Panc1 (cell line): ENCODE measurements around the gene TAF4B. TPM values are rescaled to one million over a fixed set of nuclear protein-coding genes. Genes with fewer than 3 reads are reported as not detected.

ENCODE experiments used
- ATAC-seq: fragments of 200-7000 bp; cut with Tn5 transposase; 2 replicates; pipeline ENCODE4 v1.9.1; 2020; ENCODE audit warnings: mild to moderate bottlenecking, moderate library complexity
- BruUV-seq: library from RNA; stranded (reverse); fragments of 400-500 nt; replicated peaks from 2 replicates; lab custom pipeline; 2021; lab: Mats Ljungman, UMichigan
- CTCF ChIA-PET: fragments of 300-600 bp; sonication (Branson Sonifier 250); formaldehyde crosslinking; loops from one replicate; lab custom pipeline; 2022; ENCODE audit warnings: antibody characterized with exemption; lab: Charles Lee
- POLR2A ChIA-PET: fragments of 300-600 bp; sonication (Branson Sonifier 250); formaldehyde crosslinking; loops from one replicate; lab custom pipeline; 2022; ENCODE audit warnings: antibody characterized with exemption; lab: Charles Lee
- DNase-seq: peaks from one replicate; pipeline ENCODE4 v3.0.0-alpha.2; 2010; ENCODE audit warnings: low read depth, low spot score
- H3K27ac ChIP-seq: 2 replicates; pipeline ENCODE4 v1.5.1; 2011; ENCODE audit warnings: mild to moderate bottlenecking, low read length, inconsistent platforms
- H3K27me3 ChIP-seq: fragments of 200-500 bp; sonication (Bioruptor generic); 2 replicates; pipeline ENCODE4 v1.6.0; 2014; ENCODE audit warnings: low read length, inconsistent platforms; ENCODE audit not compliant: control insufficient read depth, insufficient read depth
- H3K36me3 ChIP-seq: fragments of 200-500 bp; sonication (Bioruptor generic); 2 replicates; pipeline ENCODE4 v1.5.1; 2014; ENCODE audit warnings: inconsistent platforms, mild to moderate bottlenecking, low read length, moderate library complexity; ENCODE audit not compliant: control insufficient read depth, insufficient read depth
- H3K4me1 ChIP-seq: 2 replicates; pipeline ENCODE4 v1.5.1; 2011; ENCODE audit warnings: inconsistent platforms, mild to moderate bottlenecking, low read length, moderate library complexity; ENCODE audit not compliant: control insufficient read depth, insufficient read depth
- H3K4me3 ChIP-seq, 2 experiments: 2 replicates each; pipeline ENCODE4 v1.5.1; 2011 to 2012; ENCODE audit warnings: low read depth in 2 of 2, low read length in 2 of 2, mild to moderate bottlenecking in 2 of 2, inconsistent platforms in 1 of 2, moderate library complexity in 1 of 2
- H3K9me3 ChIP-seq: fragments of 200-500 bp; sonication (Bioruptor generic); 2 replicates; pipeline ENCODE4 v1.5.1; 2014; ENCODE audit warnings: low read depth, mild to moderate bottlenecking, inconsistent platforms, low read length, moderate library complexity; ENCODE audit not compliant: control insufficient read depth, insufficient read depth
- CTCF ChIP-seq: fragments of 450-650 bp; IDR thresholded peaks from 2 replicates; pipeline ENCODE4 v1.5.1; 2017; ENCODE audit warnings: mild to moderate bottlenecking
- POLR2AphosphoS5 ChIP-seq: IDR thresholded peaks from 2 replicates; pipeline ENCODE4 v1.6.1; 2012; ENCODE audit warnings: mild to moderate bottlenecking, low read depth, low read length, moderate library complexity
- REST ChIP-seq, 2 experiments: IDR thresholded peaks; 2 replicates each; pipeline ENCODE4 v1.6.1; 2011 to 2012; ENCODE audit warnings: low read depth in 2 of 2, control low read depth in 1 of 2, low read length in 1 of 2, mild to moderate bottlenecking in 1 of 2, moderate library complexity in 1 of 2; ENCODE audit not compliant: insufficient read depth in 1 of 2
- SIN3A ChIP-seq: IDR thresholded peaks from 2 replicates; pipeline ENCODE4 v1.6.1; 2012; ENCODE audit warnings: low read depth, mild to moderate bottlenecking, low read length, moderate library complexity, borderline replicate concordance; ENCODE audit not compliant: insufficient read depth
- TCF7L2 ChIP-seq: IDR thresholded peaks from 2 replicates; pipeline ENCODE4 v1.6.1; 2011; ENCODE audit warnings: mild to moderate bottlenecking, low read depth, low read length, inconsistent platforms
- in situ Hi-C: cut with HindIII; loops from 2 replicates; pipeline ENCODE4 v1.10.0; 2016; ENCODE audit warnings: low sequenced_read_pairs, low pct_unique_long_range_greater_than_20kb
- intact Hi-C: fragments of 100-400 bp; cut with micrococcal nuclease; formaldehyde crosslinking; loops from one replicate; pipeline ENCODE4 v1.10.0; 2022; ENCODE audit not compliant: unreplicated experiment
- total RNA-seq: library from RNA; stranded (reverse); gene quantifications from one replicate; pipeline ENCODE4 v1.2.1, GENCODE V29; 2021; ENCODE audit not compliant: unreplicated experiment

TAF4B gene
- total RNA-seq, 1 experiment from 2014 or later = 8.0 TPM

- H3K27me3 ChIP-seq = no peaks in the 10 kb centered on the region
- H3K36me3 ChIP-seq = no peaks in the 10 kb centered on the region; the same call in 1 of the 2 replicates
- POLR2A ChIA-PET = interaction anchor here (1.0 kb wide), 1 partner anchor 8 kb away, joined by 10 read pairs; no protein-coding TSS in a partner anchor
- intact Hi-C loops = loop anchor here (5.0 kb wide), 1 partner anchor 134 kb away; the partner anchor contains the start of gene SS18
- peaks cover 11% of the 10 kb centered on the region for H3K4me1 ChIP-seq
- TF ChIP-seq CTCF (no peak), POLR2AphosphoS5 (no peak), SIN3A (no peak), TCF7L2 (no peak), REST (IDR thresholded peaks at IDR 0.05; ENCODE audit: insufficient read depth in 1 of 2, low read depth in 2 of 2, low read length in 1 of 2) (no peak)
- CTCF ChIA-PET = no interaction called here
- in situ Hi-C loops = no loop called here
- no peaks in the 10 kb centered on the region for H3K9me3 ChIP-seq
- ATAC-seq (no peak), DNase-seq (no peak)
- H3K27ac ChIP-seq = peak overlapping the region; percentile 80
- peak overlapping the region; percentile 76 to 83 for H3K4me3 ChIP-seq
- no TSS peak for BruUV-seq
Observed at GRCh38 chr18:26225915-26226228, 373 bp upstream of the TAF4B start.

GRCh38 chr18:26227051-26227670 lies 916 bp downstream of the TAF4B start:
- H3K4me3 ChIP-seq = peak overlapping the region; percentile 76 to 83
- CTCF ChIA-PET = no interaction called here

More at GRCh38 chr18:26227051-26227670, 916 bp downstream of the TAF4B start:
- POLR2A ChIA-PET = interaction anchor here (0.6 kb wide), 1 partner anchor 210 kb away, joined by 6 read pairs; no protein-coding TSS in a partner anchor
- no peaks in the 10 kb centered on the region for H3K27me3 ChIP-seq
- no peaks in the 10 kb centered on the region; the same call in 1 of the 2 replicates for H3K36me3 ChIP-seq
- H3K9me3 ChIP-seq = no peaks in the 10 kb centered on the region
- in situ Hi-C loops = no loop called here
- intact Hi-C loops = loop anchor here (5.0 kb wide), 1 partner anchor 135 kb away; the partner anchor contains the start of gene SS18
- ATAC-seq (peak; percentile 30), DNase-seq (no peak)
- BruUV-seq = no TSS peak
- H3K27ac ChIP-seq = peak overlapping the region; percentile 77
- TF ChIP-seq TCF7L2 (no peak), REST (IDR thresholded peaks at IDR 0.05; ENCODE audit: insufficient read depth in 1 of 2, low read depth in 2 of 2, low read length in 1 of 2) (no peak)
- peaks cover 11% of the 10 kb centered on the region for H3K4me1 ChIP-seq
